Measurements from ENCODE around the gene C5. TPM values are rescaled to one million over a fixed set of nuclear protein-coding genes. Genes with fewer than 3 reads are reported as not detected.

C5 gene
- total RNA-seq, 1 experiment from 2014 or later: 0.74 TPM

- no peak overlapping the region; a peak in 1 of 5 replicates for H3K4me3 Mint-ChIP-seq
- Histone ChIP-seq H3K18ac (ENCODE audit: insufficient read length, low read depth, low read length) (no peak overlapping the region), H3K4me2 (ENCODE audit: insufficient read depth, insufficient read length, low read length) (no peak overlapping the region), H3K27ac (ENCODE audit: insufficient read length, low read depth, low read length) (no peak overlapping the region), H3K9me3 (ENCODE audit: control insufficient read depth, low read depth, low read length) (no peaks in the 10 kb centered on the region), H3K4ac (ENCODE audit: low read depth, low read length) (no peak overlapping the region), H3K23me2 (ENCODE audit: insufficient read length, low read depth, low read length, poor library complexity, severe bottlenecking) (peaks cover under 1% of the 10 kb centered on the region), H2BK12ac (ENCODE audit: insufficient read length, low read depth, low read length) (no peak overlapping the region), H3K9ac (ENCODE audit: extremely low read depth, insufficient read length, low read length) (no peak overlapping the region), H3K79me2 (ENCODE audit: insufficient read depth, low read length) (no peaks in the 10 kb centered on the region), H3T11ph (ENCODE audit: low read length) (no peak overlapping the region), H2BK5ac (ENCODE audit: insufficient read length, low read length) (no peak overlapping the region), H4K5ac (ENCODE audit: insufficient read length, low read depth, low read length) (no peak overlapping the region), H2BK120ac (ENCODE audit: low read depth, low read length, poor library complexity, severe bottlenecking) (no peak overlapping the region), H4K8ac (replicated peaks; ENCODE audit: insufficient read length, low read depth, low read length) (no peak overlapping the region), H3K4me1 (ENCODE audit: insufficient read depth, low read length) (no peaks in the 10 kb centered on the region), H3K23ac (ENCODE audit: insufficient read length, low read depth, low read length) (no peak overlapping the region), H3K79me1 (ENCODE audit: insufficient read depth, low read depth, low read length, poor library complexity, severe bottlenecking) (no peaks in the 10 kb centered on the region), H3K27me3 (ENCODE audit: insufficient read depth, low read length) (no peaks in the 10 kb centered on the region), H2BK15ac (ENCODE audit: low read depth, low read length) (no peak overlapping the region), H2BK20ac (ENCODE audit: low read depth, low read length, poor library complexity, severe bottlenecking) (no peak overlapping the region), H2AK5ac (ENCODE audit: insufficient read length, low read length) (no peak overlapping the region), H3K56ac (ENCODE audit: insufficient read length, low read depth, low read length) (no peak overlapping the region), H4K20me1 (ENCODE audit: control insufficient read depth, insufficient read depth, insufficient read length) (no peaks in the 10 kb centered on the region), H3K14ac (ENCODE audit: insufficient read depth, low read length) (no peak overlapping the region), H4K91ac (ENCODE audit: insufficient read length, low read depth, low read length) (no peak overlapping the region), H2AFZ (ENCODE audit: low read length) (no peak overlapping the region)
- no peak overlapping the region for H3K27ac Mint-ChIP-seq
- DNase-seq: no peak
- H3K4me1 Mint-ChIP-seq: peaks cover 2% of the 10 kb centered on the region in 2 experiments; a peak in 2 of 4 replicates
- no CpG with 5 or more reads among the region's 3 CpGs for WGBS (ENCODE audit: extremely low coverage, insufficient read length, low lambda C conversion rate)
- H3K27me3 Mint-ChIP-seq (ENCODE audit: low read depth): peaks cover 5% of the 10 kb centered on the region
- H3K9me3 Mint-ChIP-seq: no peaks in the 10 kb centered on the region
- no peak for TF ChIP-seq CTCF (conservative IDR thresholded peaks at IDR 0.05)
- H3K36me3 Mint-ChIP-seq (ENCODE audit: insufficient read depth in 1 of 3, low read depth in 3 of 3): no peaks in the 10 kb centered on the region
Measured at GRCh38 chr9:120934281-120934680, 115.8 kb downstream of the C5 start.

All from H9 (cell line).